Muscle of arm (tissue), 12 donors: ENCODE measurements around the gene UNC5CL. TPM values are rescaled to one million over a fixed set of nuclear protein-coding genes. Genes with fewer than 3 reads are reported as not detected.
A peak's percentile ranks its signal among the peaks of the same experiment; 100 is the strongest.

Experiments
- DNase-seq: peaks from one replicate; pipeline ENCODE4 v3.0.0-alpha.2; 2013
- polyA plus RNA-seq, 12 donors: library from polyadenylated mRNA; unstranded; fragments of 120-200 nt; gene quantifications; one replicate each; pipeline ENCODE4 v1.2.1, GENCODE V29; 2013; ENCODE audit not compliant: insufficient read length in 12 of 12

Gene UNC5CL
- polyA plus RNA-seq, 12 donors, result 1.8 to 15.4 (median 3.2) TPM; not detected in 1

DNA sequence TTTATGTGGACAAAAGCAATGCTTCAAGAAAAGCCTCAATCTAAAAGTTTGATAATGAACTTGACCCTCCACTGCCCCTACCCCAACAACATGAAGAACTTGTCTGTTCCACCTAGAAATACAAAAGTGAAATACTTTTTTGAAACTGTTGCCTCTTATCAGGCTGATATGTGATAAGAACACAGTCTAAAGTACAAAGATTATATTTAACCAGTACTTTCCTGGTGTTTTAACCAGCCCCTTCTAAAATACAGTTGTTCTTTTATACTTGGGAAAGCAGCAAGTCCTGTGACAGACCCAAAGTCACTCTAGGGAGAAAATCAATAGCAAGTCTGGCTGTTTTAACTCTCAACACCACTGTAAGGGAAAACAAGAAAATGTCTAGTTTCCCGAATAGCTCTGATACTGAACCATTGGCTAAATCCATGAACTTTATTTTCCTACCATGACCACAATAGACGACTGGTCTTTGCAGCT is 26.6 kb upstream of the UNC5CL start:
- DNase-seq, result no peak

DNA sequence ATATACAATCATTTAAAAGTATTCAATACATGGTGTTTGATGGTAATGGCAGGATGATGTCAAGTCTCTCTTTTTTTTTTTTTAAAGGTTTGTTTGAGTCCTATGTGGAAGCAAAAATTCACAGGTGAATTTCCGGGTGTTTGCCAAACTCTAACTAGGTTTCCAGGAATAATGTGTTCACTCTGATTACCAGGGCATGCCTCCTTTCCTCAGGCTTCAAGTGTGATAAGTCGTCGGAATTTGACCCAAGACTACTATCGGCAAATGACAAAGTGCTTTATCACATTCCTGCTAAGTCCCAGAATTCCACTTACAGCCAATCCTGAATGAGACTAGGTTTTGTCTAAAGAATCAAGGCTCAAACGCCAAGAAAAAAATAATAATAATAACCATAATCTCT is 25.8 kb upstream of the UNC5CL start:
- DNase-seq, result no peak

DNA sequence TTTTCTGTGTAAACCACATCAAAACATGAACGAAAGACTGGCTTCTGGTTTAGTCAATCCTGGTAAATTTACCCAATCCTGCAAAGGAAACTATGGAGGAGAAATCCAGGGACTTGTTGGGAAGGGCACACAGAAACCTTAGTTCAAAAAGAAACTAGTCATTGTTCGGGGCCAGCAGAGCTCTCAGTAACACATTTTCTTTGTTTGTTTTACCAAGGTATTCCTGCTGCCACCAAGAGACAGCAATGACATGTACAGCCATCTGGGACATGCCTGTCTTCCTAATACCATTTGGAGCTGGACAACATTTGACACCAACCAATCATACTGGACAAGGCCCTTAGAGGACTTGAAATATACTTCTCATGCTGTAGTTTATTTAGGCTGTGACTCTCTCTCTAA is 24.9 kb upstream of the UNC5CL start:
- no peak for DNase-seq

DNA sequence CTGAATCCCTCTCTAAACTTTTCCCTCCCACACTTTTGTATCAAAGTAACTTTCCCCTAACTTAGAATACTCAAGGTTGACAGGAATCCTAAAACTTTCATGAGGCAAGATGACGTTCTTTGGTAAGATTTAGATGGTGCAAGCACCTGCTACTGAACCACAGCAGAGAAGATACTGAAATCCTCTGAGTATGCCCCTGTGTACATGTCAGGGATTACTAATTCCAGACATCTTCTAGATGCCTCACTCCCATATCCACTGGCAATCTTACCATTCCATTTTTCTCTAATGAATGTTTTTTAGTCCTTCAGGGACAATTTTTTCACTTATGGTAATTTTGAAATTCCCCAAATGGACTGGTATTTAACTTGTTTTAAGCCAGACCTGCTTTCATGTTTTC is 23.0 kb upstream of the UNC5CL start:
- DNase-seq, result no peak

DNA sequence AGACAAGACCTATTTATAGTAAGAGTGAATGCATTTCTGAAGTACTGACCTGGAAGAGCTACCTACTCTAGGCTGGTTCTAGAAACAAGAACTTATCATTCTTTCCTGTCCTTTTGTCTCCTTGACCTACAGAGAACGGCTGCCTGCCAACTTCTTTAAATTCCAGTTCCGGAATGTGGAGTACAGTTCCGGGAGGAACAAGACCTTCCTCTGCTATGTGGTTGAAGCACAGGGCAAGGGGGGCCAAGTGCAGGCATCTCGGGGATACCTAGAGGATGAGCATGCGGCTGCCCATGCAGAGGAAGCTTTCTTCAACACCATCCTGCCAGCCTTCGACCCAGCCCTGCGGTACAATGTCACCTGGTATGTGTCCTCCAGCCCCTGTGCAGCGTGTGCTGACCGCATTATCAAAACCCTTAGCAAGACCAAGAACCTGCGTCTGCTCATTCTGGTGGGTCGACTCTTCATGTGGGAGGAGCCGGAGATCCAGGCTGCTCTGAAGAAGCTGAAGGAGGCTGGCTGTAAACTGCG is 22.2 kb upstream of the UNC5CL start:
- no peak for DNase-seq

DNA sequence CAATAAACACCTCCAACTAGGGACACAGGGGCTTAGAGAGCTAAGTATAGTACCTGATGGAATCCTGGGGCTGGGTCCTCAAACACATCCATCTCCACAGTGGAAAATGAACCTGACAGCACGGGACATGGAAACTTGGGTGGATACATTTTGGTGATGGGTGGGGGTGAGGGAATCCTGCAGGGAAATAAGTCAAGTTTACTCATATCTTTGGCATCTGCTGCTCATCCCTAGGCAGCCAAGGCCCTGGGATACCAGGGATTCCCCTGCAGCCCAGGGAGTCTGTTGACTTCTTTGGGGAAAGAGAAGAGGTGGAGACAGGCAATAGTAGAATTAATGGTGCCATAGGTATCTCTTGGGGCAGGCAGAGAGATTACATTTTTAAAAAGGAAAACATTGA is 20.5 kb upstream of the UNC5CL start:
- no peak for DNase-seq

DNA sequence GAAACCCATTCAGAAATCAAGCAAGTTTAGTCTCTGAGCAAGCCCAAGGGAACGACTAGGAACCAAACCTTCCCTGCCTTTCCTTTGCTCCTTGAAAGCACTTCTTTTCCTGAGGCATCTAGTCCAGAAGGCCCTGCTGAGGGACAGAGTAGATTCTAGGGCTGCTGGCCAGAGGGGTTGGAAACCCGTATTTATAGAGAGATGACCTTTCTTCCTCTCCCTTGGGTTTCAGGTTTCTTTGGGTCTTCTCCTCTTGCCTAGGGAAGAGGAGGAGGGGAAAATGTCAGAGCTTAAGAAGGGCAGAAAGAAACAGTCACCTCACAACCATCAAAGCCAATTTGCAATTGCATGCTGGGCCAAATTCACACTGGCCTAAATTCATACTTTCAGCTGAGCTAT is 19.8 kb upstream of the UNC5CL start:
- no peak for DNase-seq

DNA sequence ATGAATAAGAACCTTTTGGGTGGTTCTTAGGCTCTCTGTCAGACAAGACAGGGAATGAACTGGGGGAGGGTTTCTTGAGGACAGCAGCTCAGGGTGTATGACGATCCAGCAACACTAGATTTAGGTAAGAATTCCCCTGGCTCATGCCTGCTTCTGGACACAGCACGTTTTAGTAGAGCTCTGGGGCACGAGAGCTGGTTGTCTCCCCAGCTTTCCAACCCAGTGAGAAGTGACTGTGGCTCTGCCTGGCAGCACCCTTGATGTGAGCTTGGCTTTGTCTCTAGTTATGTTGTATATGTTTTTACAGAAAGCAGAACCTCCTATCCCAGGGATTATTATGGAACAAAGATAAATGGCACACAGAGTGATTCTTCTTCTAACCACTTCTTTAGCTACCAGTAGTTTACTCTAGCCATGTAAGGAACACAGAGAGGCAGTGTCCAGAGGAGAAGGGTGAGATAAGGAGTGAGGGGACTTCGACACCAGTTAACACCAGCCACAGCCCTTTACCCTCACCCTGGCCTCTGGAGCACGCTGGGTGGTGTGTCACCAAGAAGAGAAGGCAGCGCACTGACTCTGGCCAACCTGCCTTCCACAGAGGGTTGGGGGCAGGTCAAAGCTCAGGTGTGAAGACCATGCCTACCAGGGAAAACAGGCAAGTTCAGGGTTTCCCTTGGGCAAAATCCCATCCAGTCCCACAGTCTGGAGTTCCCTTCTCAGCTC is 17.9 kb upstream of the UNC5CL start:
- no peak for DNase-seq

DNA sequence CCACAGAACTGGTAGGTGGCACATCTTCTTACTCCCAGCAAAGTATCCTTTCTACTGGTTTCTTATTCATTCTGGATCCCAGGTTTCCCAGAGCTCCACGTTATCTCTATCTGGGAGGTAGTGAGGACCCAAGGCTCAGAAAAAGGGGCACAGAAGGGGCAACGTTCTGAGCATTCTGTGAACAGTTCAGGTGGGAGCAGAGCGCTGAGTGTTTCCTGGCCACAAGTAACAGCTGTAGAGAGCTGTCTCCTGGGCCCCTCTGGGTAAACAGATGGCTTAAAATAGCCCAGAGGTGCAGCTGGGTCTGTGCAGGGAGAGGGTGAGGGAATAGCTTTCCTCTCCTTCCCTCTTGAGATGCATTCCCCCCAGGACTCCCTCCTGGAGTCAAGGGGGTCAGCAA is 16.1 kb upstream of the UNC5CL start:
- DNase-seq, result no peak

DNA sequence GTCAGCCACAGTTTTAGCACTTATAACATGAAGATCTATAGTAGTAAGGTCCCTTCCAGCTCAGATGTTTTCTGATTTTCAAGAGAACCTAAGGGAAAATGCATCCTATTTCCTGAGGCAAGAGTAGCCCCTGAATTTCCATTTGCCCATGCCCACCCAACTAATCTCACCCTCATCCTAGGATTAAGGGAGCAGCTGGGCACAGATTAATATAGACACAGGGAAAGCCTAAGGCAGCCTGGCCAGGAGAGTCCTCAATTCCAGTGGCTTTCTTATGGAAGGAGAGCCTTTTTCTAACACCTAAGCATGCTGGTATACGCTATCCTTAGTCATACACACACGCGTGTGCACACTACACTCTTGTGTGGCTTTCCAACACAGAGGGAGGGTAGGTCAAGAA is 15.5 kb upstream of the UNC5CL start:
- DNase-seq, result no peak

DNA sequence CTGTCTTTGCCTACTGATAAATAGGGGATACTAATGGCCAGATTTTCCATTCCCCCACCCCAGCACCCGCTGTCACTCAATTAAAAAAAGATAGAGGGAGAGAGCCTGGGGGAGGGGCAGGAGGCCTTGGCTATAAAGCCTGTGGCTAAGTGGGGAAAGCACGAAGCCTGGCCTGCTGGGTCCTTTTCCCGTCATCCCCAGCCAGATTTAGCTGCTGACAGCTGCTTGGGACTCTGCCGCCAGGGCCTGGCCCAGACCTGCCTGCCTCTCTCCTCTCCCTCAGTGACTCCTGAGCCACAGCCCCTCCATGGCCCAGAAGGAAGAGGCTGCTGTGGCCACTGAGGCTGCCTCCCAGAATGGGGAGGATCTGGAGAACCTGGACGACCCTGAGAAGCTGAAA is 14.0 kb upstream of the UNC5CL start, which contains the start of gene APOBEC2:
Gene APOBEC2, plus strand, starts transcription at position 162 of the 400 bp plus-strand sequence. Its CDS starts 146 bp downstream, at position 308.
- DNase-seq, result peak; percentile 53

DNA sequence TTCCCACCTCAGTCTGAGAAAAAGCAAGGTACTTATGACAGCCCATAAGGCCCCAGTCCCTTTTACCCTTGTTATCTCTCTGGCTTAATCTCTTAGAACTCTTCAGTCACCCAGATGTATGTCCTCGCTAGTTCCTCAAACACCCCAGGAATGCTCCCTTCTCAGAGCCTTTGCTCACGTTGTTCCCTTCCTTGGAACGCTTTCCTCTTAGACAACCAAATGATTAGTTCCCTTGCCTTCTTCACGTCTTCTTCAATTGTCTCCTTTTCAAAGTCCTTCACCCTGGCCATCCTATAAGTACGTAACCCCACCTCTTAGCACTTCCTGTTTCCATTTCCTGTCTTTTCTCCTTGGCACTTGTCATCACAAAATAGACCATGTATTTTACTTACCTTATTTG is 12.9 kb upstream of the UNC5CL start:
- DNase-seq, result no peak

DNA sequence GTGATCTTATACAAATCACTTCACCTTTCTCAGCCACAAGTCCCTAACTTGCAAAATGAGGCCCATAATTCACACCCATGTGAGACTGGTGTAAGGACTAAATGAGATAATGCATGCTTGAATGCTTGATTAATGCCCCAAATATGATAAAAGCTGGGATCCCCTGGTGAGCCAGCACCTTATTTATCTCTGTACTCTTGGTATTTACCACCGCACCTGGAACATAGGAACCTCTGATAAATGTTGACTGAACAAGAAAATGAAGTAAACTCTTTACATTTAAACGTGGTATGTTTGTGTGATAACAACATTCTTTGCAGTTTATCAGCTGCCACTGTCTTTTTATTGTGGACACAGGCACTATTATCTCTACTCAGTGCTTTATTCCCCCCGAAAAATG is 11.5 kb upstream of the UNC5CL start:
- DNase-seq, result no peak

DNA sequence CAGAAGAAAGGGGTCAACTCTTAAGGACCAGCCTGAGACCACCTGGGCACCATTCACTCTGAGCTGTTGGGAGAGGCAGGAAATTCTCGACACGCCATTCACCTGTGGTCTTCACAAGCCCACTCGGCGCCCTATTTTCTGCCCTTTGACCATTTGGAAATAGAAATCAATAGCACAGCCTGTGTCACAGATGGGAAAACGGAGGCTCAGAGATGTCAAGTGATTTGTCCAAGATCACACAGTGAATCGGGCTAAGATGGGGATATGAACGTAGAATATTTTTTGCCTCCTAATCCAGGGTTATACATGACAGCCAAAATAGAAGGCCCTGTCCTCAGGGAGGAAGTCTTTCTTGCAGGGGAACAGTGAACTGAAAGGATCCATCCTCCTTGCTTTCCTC is 10.9 kb upstream of the UNC5CL start:
- no peak for DNase-seq

DNA sequence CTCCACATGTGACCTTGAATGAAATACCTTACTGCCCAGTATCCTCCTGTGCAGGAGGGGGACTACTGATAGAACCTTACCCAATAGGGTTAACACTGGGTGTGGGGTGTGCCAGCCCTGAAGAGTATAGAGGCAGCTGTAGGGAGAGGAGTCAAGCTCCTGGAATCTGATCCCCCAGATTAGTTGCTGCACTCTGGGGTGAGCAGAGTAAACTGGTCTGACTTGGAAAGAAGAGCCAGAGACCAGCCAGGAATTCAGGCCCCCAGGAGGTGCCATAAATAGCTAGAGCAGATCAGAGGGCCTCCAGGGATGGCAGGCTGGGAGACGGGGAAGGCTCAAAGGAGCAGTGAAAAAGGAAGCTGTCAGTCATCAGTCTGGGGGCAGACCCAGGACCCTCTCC is 10.5 kb upstream of the UNC5CL start:
- no peak for DNase-seq

DNA sequence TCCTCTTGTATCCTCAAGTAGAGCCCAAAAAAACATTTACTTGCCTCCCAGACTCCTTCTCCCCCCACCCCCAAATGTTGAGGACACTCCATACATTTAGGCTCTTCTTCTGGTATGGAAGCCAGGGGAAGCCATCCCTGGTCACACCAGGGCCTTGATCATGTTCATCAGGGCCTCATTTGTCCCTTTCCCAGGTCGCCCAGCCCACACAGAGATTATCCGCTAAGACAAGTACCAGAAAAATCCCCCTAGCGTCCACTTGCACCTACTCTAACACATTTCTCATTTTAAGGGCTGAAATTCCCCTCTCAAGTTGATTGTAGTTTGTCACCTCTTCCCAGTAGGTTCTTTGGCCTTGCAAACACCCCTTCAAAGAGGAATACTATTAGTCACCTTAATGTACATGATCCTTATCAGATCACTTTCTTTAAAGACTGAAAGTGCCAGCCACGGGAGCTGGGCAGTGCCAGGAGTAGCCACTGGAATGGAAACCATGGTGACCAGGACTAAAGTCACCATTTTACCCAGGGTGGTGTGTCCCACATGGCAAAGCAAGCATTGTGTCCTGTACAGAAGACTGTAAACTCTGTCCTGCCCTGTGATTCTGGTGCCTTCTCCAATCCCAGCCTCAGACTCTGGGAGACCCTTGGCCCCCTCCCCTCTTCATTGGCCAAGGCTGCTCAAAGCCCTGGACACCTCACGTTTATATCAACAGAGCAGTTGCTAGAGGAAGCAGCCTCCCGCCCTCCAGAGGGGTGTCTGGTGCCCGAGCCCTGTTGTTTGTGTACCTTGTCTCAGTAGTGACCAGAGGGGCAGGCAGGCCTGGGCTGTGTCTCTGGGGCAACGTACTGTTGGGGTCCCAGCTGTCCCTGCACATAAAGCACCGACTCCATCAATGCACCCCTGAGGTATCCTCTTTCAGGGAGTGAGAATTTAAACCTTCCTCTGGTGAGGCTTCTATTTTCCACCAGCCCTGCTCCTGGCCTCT is 9.0 kb upstream of the UNC5CL start:
- no peak for DNase-seq

DNA sequence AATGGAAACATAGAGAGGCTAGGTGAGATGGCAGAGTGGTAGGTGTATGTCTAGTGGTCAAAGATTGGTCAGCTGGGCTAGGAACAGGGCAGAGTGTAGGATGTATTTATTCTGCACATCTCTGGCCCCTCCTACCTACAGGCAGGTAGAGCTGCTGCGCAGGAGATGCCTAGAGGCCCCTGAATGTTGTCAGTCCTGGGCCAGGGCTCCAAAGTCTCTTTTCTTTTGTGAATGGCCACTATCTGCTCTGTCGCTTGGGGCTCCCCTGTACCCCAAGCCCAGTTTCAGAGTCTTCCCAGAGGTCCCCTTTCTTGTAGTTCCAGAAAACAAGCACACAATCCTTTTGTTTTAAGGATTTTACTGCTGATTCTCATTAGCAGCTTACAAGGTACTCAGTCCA is 8.3 kb upstream of the UNC5CL start:
- no peak for DNase-seq

DNA sequence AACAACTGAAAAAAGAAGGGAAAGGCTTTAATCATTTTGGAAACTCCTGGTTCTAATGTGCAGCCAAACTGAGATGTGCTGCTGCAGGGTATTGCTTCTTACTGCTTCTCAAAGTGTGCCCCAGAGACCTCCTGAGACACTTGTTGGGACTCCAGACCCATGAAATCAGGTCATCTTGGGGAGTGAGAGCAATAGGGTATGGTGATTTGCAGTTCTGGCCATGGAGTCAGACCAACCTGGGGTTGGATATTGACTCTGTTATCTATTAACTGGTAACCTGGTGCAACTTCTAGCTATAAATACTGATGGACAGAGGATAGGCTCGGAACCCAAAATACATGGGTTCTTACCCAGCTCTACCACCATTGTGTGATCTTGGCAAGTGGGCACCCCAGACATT is 7.1 kb upstream of the UNC5CL start:
- DNase-seq, result no peak

DNA sequence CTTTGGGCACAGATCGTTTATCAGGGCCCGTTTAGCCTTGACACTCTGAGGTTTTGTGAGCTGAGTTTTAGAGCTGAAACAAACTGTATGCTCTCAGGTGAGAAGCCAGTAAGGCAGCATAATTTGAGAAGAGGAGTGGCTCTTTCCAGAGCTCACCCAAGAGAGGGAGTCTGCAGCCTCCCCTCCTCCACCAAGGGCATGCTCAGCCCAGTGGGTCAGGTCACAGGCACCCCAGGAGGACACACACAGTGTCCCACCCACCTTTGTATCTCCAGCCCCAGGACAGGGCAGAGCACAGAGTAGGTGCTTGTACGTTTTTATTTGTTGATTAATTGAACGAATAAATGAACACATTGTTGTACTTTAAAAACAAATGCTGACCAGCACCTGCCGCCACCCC is 6.6 kb upstream of the UNC5CL start:
- DNase-seq, result no peak

DNA sequence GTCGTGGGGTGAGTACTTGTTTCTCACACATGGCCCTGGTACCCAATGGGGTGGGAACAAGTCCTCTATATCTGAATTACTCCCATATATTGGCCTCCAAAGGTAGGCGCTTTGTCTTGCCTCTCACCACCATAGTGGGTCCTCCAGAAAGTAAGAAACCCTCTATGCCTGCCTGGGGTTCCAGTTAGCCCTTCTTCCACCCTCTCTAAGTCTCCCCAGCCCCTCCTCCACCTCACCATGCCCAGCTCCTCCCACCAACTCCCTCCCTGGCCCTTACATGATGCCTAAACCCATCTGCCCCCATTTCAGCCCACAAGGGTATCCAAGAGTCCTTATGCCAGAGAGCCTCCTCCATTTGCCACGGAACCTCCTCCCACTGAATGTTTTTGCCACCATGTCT is 4.1 kb upstream of the UNC5CL start:
- no peak for DNase-seq

DNA sequence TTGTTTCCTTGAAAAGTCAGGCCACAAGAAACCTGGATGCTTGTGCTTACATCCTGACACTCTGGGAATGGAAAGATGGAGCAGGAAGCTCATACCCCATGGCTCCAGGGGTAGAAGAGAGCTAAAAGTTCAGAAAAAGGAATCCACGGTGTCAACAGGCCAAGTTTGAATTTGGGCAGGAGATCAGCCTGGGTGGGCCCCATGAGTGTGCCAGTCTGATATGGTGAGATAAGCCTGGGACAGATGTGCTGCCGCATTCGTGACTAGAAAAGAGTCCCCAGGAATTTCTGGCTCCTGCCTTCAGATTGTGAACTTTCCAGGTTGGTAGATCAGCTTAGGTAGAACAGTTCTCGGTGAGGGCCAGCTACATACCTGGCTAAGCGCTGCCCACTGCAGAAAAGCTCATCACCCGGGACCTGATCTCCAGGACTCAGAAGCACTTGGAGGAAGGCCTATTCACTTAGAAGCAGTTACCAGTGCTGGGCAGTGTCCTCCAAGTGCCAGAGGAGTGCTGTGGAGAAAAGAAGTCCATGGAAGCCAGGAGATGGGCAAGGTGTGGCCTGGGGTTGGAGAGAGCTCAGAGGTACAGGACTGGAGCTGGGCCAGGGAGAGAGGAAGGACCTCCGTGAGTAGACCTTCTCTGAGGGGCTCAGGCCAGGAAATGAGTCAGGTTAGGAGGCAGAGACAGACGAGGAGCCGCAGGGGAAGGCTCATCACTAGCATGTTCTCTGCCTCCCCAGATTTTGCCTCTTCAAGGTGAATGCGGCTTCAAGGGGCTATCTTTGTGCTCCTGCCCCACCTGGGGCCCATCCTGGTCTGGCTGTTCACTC is 3.4 kb upstream of the UNC5CL start, which contains the start of gene TSPO2:
Gene TSPO2, plus strand, starts transcription at position 242 of the 830 bp plus-strand sequence. Its CDS starts 519 bp downstream, at position 761.
- DNase-seq, result no peak
